Fibroblast of mammary gland (primary cell): ENCODE data around the gene PHKA2.
"Not testable (repeated sequence)": the region's sequence is repeated elsewhere in the genome, so short reads cannot be mapped to it uniquely, and the experiment has no call there.

Experiments
- DNase-seq: peaks from one replicate; pipeline ENCODE4 v3.0.0-alpha.2; 2010; ENCODE audit warnings: low read depth
- H3K4me3 ChIP-seq: 2 replicates; pipeline ENCODE4 v1.5.1; 2011; ENCODE audit warnings: low read depth, mild to moderate bottlenecking, low read length, moderate library complexity; ENCODE audit not compliant: control insufficient read depth
- TF ChIP-seq, protein P1 (sequence below): conservative IDR thresholded peaks from 2 replicates; pipeline ENCODE4 v1.5.1; 2011; ENCODE audit warnings: low read depth, low read length, inconsistent platforms; ENCODE audit not compliant: control insufficient read depth, insufficient read depth

The PHKA2 gene, protein sequence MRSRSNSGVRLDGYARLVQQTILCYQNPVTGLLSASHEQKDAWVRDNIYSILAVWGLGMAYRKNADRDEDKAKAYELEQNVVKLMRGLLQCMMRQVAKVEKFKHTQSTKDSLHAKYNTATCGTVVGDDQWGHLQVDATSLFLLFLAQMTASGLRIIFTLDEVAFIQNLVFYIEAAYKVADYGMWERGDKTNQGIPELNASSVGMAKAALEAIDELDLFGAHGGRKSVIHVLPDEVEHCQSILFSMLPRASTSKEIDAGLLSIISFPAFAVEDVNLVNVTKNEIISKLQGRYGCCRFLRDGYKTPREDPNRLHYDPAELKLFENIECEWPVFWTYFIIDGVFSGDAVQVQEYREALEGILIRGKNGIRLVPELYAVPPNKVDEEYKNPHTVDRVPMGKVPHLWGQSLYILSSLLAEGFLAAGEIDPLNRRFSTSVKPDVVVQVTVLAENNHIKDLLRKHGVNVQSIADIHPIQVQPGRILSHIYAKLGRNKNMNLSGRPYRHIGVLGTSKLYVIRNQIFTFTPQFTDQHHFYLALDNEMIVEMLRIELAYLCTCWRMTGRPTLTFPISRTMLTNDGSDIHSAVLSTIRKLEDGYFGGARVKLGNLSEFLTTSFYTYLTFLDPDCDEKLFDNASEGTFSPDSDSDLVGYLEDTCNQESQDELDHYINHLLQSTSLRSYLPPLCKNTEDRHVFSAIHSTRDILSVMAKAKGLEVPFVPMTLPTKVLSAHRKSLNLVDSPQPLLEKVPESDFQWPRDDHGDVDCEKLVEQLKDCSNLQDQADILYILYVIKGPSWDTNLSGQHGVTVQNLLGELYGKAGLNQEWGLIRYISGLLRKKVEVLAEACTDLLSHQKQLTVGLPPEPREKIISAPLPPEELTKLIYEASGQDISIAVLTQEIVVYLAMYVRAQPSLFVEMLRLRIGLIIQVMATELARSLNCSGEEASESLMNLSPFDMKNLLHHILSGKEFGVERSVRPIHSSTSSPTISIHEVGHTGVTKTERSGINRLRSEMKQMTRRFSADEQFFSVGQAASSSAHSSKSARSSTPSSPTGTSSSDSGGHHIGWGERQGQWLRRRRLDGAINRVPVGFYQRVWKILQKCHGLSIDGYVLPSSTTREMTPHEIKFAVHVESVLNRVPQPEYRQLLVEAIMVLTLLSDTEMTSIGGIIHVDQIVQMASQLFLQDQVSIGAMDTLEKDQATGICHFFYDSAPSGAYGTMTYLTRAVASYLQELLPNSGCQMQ

DNA sequence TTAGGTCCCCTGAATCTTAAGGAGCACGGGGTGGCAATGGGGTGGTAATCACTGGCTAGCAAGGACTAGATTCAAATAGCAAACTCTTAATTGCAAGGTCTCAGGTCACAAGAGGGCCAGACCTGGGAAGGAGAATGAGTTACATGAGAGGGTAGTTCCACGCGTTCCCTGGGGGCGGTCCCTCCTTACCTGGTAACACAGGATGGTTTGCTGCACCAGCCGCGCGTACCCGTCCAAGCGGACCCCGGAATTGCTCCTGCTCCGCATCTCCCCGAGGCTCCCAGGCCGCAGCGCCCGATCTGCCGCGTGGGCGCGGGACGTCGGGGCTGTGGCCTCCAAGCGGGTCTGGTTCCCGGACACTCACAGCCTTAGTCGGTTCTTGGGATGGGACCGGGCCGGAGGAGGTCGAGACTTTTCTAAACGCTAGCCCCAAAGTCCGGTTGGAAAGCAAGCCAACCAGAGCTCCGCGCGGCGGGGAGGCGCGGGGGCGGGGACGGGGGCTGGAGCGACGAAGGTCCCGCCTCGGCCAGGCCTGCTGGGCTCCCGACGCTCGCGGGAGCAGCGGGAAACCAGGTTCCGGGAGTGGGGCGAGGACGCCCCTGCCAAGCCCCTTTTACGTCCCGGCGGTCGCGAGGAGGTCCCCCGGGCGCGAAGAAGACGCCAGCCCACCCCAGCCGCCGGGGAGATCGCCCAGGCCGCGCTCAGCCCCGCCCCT, at the start of gene PHKA2:
Gene PHKA2, minus strand, starts transcription at position 449 of the 715 bp plus-strand sequence. Its CDS starts 182 bp downstream, at position 267.
- H3K4me3 ChIP-seq = peak within 1 kb of the TSS; percentile 64
- TF ChIP-seq, protein P1, sequence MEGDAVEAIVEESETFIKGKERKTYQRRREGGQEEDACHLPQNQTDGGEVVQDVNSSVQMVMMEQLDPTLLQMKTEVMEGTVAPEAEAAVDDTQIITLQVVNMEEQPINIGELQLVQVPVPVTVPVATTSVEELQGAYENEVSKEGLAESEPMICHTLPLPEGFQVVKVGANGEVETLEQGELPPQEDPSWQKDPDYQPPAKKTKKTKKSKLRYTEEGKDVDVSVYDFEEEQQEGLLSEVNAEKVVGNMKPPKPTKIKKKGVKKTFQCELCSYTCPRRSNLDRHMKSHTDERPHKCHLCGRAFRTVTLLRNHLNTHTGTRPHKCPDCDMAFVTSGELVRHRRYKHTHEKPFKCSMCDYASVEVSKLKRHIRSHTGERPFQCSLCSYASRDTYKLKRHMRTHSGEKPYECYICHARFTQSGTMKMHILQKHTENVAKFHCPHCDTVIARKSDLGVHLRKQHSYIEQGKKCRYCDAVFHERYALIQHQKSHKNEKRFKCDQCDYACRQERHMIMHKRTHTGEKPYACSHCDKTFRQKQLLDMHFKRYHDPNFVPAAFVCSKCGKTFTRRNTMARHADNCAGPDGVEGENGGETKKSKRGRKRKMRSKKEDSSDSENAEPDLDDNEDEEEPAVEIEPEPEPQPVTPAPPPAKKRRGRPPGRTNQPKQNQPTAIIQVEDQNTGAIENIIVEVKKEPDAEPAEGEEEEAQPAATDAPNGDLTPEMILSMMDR = no peak
- peak; percentile 39 for DNase-seq

DNA sequence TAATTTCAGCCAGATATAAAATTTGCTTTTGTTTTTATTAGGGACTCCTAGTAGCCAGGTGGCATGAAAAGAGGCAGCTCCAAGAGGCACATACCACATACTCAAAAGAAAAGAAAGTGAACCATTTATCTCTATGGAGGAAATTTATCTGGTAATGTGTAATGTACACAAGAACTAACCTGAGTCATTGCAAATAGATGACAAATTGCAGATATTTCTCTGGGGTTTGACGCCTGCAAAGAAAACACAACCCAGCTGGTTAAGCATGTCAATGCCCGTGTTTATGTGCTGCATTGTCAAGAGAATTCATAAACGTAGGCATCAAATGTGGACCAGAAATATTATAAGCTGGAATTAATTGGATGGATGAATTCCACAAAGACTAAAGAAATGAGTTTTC, 46.9 kb upstream of the PHKA2 start:
- no peak for DNase-seq
- H3K4me3 ChIP-seq = no peak overlapping the region
- TF ChIP-seq, protein P1 = no peak

DNA sequence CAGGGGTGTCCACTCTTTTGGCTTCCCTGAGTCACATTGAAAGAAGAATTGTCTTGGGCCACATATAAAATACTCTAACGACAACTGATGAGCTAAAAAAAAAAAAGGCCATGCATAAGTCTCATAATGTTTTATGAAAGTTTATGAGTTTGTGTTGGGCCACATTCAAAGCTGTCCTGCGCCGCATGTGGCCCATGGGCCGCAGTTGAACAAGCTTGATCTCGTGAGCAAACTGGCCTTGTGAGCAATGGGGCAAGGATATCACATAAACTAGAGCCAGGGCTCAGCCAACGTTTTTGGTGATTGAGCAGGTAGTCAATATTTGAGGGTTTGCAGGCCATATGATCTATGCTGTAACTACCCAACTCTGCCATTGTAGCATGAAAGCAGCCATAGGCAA, 44.6 kb upstream of the PHKA2 start:
- H3K4me3 ChIP-seq = no peak overlapping the region
- TF ChIP-seq, protein P1 = no peak
- DNase-seq = no peak

DNA sequence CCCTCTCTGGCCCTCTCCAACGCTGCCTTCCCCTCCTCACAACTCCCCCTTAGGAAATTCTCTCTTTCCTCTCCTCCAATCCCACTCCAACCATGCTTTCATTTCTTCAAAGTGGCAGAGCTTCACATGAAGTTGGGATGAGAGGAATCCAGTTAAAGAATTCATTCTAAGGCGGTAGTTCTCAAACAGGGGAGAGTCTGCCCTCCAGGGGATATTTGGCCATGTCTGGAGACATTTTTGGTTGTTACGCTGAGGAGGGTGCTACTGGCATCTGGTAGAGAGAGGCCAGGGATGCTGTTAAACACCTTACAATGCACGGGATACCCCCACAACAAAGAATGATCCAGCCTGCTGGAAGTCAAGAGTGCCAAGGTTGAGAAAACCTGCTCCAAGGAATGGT, 40.5 kb upstream of the PHKA2 start:
- DNase-seq = no peak
- TF ChIP-seq, protein P1 = no peak
- no peak overlapping the region for H3K4me3 ChIP-seq

DNA sequence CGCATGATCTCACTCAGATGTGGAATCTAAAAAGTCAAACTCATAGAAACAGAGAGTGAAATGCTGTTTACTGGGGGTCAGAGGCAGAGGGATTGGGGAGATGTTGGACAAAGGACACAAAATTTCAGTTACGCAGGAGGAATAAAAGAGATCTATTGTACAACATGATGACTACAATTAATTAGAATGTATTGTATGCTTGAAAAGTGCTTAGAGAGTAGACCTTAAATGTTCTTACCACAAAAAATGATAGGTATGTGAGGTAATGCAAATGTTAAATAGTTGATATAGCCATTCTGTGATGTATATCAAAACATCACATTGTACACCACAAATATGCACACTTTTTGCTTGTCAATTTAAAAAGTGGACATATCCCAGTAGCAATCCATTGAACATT, 36.1 kb upstream of the PHKA2 start:
- TF ChIP-seq, protein P1 = no peak
- no peak for DNase-seq

DNA sequence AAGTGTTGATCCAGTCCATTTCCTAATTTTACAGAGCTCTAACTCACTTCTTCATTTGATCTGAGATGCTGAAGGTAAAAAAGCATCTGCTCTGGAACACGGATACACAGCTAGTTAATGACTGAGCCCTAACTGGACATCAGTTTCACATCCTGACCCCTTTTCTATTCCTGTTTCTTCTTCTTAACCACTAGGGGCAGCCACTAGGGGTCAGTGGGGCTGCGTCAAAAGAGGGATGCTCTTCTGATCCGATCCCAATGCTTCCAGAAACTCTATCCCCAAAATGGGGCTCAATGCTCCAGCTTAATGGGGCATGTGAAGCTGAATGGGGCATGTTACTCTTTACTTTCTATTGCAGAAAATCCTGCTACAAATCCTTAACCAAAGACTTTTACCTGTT, 33.4 kb upstream of the PHKA2 start:
- TF ChIP-seq, protein P1 = peak; percentile 60
- no peak overlapping the region for H3K4me3 ChIP-seq
- DNase-seq = peak; percentile 33

More for the DNA sequence above, 36.1 kb upstream of the PHKA2 start:
- H3K4me3 ChIP-seq = no peak overlapping the region

DNA sequence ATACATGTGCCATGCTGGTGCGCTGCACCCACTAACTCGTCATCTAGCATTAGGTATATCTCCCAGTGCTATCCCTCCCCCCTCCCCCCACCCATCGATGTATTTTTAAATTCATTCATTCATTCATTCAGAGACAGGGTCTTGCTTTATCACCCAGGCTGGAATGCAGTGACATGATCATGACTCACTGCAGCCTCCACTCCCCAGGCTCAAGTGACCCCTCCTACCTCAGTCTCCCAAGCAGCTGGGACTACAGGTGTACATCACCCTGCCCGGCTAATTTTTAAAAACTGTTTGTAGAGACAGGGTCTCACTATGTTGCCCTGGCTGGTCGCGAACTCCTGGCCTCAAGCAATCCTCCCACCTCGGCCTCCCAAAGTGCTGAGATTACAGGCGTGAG, 32.7 kb upstream of the PHKA2 start:
- H3K4me3 ChIP-seq, DNase-seq: not testable (repeated sequence)
